ENCODE results near the gene CFAP99.
"Not testable (repeated sequence)": the region's sequence is repeated elsewhere in the genome, so short reads cannot be mapped to it uniquely, and the experiment has no call there.

CFAP99 gene

DNA sequence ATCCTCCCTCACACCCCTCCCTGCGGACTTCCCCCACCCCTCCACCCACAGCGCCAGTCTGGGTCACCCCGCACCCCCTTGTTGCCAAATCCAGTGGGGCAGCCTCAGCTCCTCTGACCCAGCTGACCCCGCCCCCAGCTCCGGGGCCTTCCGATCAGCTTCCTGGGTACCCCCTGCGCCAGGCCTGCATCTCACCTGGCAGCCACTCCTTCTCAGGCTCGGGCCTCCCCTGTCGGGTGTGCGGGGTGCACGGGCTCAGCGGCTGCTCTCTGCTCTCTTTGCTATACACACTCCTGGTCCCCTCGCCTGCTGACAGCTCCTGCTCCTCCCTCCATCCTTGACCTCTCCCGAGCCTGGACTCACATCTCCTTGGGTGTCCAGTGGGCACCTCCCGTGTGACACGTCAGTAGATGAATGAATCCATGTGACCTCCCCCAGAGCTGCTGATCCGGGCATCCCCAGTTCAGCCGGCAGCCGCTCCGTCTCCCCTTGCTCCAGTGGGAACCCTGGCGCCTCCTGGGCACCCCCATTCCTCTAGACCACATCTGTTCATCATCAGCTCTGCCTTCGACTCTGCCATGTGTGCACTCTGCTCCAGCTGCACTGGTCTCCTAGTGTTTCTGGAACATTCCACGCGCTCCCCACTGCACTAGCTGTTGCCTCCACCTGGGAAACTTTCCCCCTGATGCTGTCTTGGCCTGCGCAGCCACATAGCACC, 9.9 kb downstream of the CFAP99 start:
- DNase-seq (ENCODE audit: low read depth, low spot score): no peak

- not testable (repeated sequence) for DNase-seq (ENCODE audit: low read depth, low spot score)
Measured at GRCh38 chr4:2429945-2430757, 11.4 kb downstream of the CFAP99 start.

- no peak for DNase-seq (ENCODE audit: low read depth, low spot score)
Measured at GRCh38 chr4:2432004-2432403, 13.2 kb downstream of the CFAP99 start.

- DNase-seq (ENCODE audit: low read depth, low spot score): peak; percentile 86
Measured at GRCh38 chr4:2432991-2433530, 14.3 kb downstream of the CFAP99 start.

DNA sequence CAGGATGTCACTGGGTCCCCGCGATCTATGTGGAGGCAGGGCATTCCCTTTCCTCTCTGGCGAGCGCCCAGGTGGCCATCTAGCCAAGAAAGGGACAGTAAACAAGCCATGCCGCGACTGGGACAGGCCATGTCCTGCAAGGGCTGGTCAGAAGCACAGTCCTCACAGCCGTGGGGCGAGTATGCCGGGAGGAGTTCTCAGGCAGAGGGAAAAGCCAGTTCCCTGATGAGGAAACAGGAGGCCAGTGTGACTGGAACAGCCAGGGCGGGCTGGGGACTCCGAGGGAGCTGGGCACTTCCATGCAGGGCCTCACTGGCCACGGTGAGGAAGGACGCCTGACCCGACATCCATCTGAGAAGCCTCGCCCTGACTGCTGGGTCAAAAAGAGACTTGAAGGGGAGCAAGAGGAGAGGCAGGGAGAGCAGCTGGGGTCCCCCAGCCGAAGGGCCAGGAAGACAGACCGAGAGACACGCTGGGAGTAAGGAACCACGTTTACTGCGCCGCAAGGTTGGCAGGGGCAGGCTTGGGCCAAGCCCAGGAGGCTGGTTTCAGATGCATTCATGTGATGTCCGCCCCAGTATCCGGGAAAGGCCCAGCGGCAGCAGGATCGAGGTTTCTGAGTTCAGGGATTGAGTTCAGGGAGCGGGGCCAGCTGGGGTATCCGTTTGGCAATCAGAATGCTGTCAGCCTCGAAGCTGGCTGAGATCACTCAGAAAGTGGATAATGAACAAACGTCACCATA, 15.0 kb downstream of the CFAP99 start:
- no peak for DNase-seq (ENCODE audit: low read depth, low spot score)

GRCh38 chr4:2434420-2434819, 15.7 kb downstream of the CFAP99 start:
- no peak for DNase-seq (ENCODE audit: low read depth, low spot score)

DNA sequence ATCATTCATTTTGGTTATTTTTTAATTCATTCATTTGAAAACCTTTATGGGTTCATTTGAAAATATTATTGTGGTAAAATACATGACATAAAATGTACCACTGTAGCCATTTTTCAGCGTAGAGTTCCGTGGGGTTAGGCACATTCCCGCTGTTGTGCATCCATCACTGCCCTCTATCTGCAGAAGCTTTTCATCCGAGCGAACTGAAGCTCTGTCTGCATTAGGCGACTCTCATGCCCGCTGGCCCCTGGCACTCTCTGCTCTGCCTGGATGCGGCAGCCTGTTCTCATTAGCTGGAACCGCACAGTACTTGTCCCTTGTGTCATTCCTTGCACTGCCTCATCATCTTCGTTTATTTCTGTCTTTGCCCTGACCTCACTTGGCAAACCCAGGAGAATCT, 17.5 kb downstream of the CFAP99 start:
- peak; percentile 33 for DNase-seq (ENCODE audit: low read depth, low spot score)

DNA sequence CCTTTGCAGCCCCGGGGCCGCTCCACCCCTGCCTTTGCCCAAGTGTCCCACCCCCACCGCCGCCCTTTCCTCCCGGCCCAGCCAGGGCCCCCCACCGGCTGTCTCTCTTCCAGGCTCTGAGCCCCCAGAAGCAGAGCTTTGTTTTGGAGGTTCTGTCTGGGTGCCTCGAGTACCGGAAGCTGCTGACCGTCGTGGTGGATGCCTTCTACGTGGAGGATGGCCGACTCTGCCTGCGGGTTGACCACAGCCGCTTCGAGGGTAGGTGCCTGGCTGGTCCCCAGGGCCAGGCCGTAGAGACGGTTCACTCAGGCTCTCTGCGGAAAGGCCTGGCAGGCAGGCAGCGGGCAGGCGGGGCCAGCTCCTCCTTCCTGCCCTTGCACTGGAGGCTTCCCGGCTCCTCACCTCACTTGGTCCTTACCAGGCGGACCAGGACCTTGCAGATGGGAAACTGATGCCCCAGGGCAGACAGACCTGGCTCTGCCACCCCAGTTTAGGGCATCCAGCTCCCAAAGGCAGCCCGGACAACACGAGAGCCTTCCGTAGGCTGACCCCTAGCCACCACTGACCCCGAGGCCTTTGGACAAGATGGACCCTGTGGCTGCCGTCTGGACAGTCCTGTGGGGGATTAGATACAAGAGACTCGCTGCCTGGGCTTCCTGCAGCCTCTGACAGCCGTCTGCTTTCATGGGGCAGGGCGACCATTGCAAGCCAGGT, 18.2 kb downstream of the CFAP99 start:
- DNase-seq (ENCODE audit: low read depth, low spot score): no peak

DNA sequence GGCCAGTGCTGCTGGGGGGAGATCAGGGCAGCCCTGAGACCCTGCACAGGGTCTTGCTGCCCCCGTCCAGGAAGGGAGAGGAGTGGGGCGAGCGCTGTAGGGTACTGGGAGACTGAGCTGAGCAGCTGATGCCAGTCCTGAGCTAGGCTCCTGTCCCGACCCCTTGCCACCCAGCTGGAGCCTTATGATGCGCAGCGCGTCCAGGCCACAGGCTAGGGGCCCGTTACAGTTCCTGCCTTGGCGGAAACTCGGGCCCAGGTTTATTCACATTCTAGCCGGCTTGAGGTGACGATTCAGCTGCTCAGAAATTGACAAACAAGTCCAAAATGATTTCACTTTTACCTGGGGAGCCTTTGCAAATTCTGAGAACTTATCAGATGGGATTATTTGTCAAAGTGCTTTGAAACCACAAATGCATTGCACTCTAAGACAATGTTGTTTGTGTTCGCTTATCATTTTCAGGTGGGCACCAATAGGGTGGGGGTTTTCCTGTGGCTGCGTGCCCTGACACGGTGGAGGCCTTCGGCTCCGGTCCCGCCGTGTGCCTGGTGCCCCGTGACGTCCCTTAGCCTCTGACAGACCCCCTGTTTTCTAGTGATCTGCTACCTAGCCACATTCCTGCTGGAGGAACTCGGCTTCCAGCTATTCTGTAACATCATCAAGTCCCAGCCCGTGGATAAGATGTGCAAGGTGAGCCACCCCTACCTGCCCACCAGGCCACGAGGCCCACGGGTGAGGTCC, 18.9 kb downstream of the CFAP99 start:
- no peak for DNase-seq (ENCODE audit: low read depth, low spot score)

- peak; percentile 52 for DNase-seq (ENCODE audit: low read depth, low spot score)
Measured at GRCh38 chr4:2438822-2439718, 20.3 kb downstream of the CFAP99 start.

DNA sequence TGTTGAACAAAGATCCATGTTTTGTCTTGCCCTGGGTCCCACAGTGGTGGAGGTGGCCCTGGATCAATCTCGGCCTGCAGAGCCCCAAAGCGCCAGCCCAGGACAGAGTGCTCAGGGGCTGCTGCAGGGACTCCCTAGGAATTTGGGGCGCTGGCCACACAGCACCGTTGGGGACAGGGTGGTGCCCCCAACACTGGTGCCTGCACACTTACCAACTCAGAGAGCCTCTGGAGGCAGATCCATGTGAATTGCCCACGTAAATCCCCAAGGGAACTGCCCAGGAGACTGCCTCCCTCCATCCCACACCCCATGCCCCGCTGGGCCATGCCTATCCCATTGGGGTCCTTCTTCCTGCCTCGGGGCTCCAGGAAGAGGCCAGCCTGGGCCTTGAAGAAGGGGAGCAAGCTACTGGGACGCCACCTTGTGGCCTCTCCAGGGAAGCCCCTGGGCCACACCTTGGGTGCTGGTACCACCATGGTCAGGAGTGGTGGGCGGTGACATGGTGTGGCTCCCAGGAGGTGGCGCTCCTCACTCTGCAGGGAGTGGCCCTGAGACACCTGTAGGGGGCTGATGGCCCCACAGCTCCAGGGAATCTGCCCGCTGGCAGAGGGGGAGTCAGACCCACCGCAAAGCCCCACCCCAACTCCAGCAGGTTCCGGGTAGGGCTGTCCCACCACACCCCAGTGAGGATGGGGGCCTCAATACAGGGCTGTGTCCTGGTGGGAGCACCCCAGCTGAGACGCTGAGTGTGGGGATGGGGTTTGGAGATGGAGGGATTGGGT, 22.8 kb downstream of the CFAP99 start:
- peak; percentile 69 for DNase-seq (ENCODE audit: low read depth, low spot score)

GRCh38 chr4:2442175-2442993, 23.6 kb downstream of the CFAP99 start:
- no peak for DNase-seq (ENCODE audit: low read depth, low spot score)

GRCh38 chr4:2443061-2443730, 24.4 kb downstream of the CFAP99 start:
- no peak for DNase-seq (ENCODE audit: low read depth, low spot score)

- no peak for DNase-seq (ENCODE audit: low read depth, low spot score)
Measured at GRCh38 chr4:2443956-2444740, 25.4 kb downstream of the CFAP99 start.

- no peak for DNase-seq (ENCODE audit: low read depth, low spot score)
Measured at GRCh38 chr4:2445130-2445529, 26.4 kb downstream of the CFAP99 start.

GRCh38 chr4:2445571-2445970, 26.8 kb downstream of the CFAP99 start:
- no peak for DNase-seq (ENCODE audit: low read depth, low spot score)
